H1 (cell line): ENCODE measurements around the gene ACYP2. TPM values are rescaled to one million over a fixed set of nuclear protein-coding genes. Genes with fewer than 3 reads are reported as not detected.

Experiments
- ATF3 ChIP-seq: IDR thresholded peaks from 2 replicates; pipeline ENCODE4 v1.6.1; 2011; ENCODE audit warnings: low read depth, mild to moderate bottlenecking, low read length; ENCODE audit not compliant: insufficient read depth
- CHD1 ChIP-seq: IDR thresholded peaks from 2 replicates; pipeline ENCODE4 v1.6.1; 2012; ENCODE audit warnings: low read depth, low read length, improper control_type of control experiment
- CHD7 ChIP-seq: fragments of 300-600 bp; sonication (generic); IDR thresholded peaks from 2 replicates; pipeline ENCODE4 v1.7.1; 2012; ENCODE audit warnings: low read length, moderate library complexity, mild to moderate bottlenecking, inconsistent platforms; ENCODE audit not compliant: insufficient replicate concordance
- NRF1 ChIP-seq: IDR thresholded peaks from 2 replicates; pipeline ENCODE4 v1.6.1; 2011; ENCODE audit warnings: mild to moderate bottlenecking, low read depth, low read length, improper control_type of control experiment
- POLR2A ChIP-seq, 2 experiments: IDR thresholded peaks; 1 replicate in 1 of 2; 2 replicates in 1 of 2; pipeline ENCODE4 v1.6.1; 2011; ENCODE audit warnings: low read depth in 2 of 2, low read length in 2 of 2, mild to moderate bottlenecking in 2 of 2; ENCODE audit errors: control extremely low read depth in 1 of 2
- RBBP5 ChIP-seq: IDR thresholded peaks from 2 replicates; pipeline ENCODE4 v1.7.1; 2012; ENCODE audit warnings: low read depth, mild to moderate bottlenecking, inconsistent platforms, low read length, moderate library complexity, borderline replicate concordance
- SAP30 ChIP-seq: fragments of 300-600 bp; sonication (generic); IDR thresholded peaks from 2 replicates; pipeline ENCODE4 v1.7.1; 2012; ENCODE audit warnings: low read length, moderate library complexity, mild to moderate bottlenecking, inconsistent platforms; ENCODE audit not compliant: insufficient read depth, insufficient replicate concordance
- SP4 ChIP-seq: IDR thresholded peaks from 2 replicates; pipeline ENCODE4 v1.6.1; 2012; ENCODE audit warnings: low read length, inconsistent platforms
- SUZ12 ChIP-seq: fragments of 200-600 bp; sonication (generic); IDR thresholded peaks from 2 replicates; pipeline ENCODE4 v1.6.1; 2012; ENCODE audit warnings: mild to moderate bottlenecking, inconsistent platforms, low read length, moderate library complexity, mixed read lengths
- ZNF274 ChIP-seq: IDR thresholded peaks from 2 replicates; pipeline ENCODE4 v1.7.0; 2012; ENCODE audit warnings: low read length, borderline replicate concordance; ENCODE audit errors: extremely low read depth
- polyA plus RNA-seq, 7 experiments: library from polyadenylated mRNA; depleted of rRNA in 3 of 7; stranded (reverse) in 5 of 7; unstranded in 2 of 7; fragments of >200 nt in 5 of 7; fragments of 200-250 nt in 2 of 7; gene quantifications; 1 replicate in 5 of 7; 2 replicates in 1 of 7; 4 replicates in 1 of 7; pipeline versions ENCODE4 v1.2.1 to v1.2.3, GENCODE V29; 2011 to 2013; ENCODE audit warnings: missing spikeins in 2 of 7, mixed read lengths in 2 of 7
- total RNA-seq: library from RNA; stranded (reverse); fragmentation: NEBNext Ultra II Directional; extraction: Animal tissue kit (Norgen Biotek cat#: 25700); gene quantifications from 2 replicates; pipeline ENCODE4 v1.2.1, GENCODE V29; 2021

Gene ACYP2
- total and polyA plus RNA-seq, 2 of the 8 experiments (the other 6 are each of a cell fraction or from before 2014, with no cell fraction given) = 3.4 to 4.4 TPM

- TF ChIP-seq CHD7 (no peak), ATF3 (no peak), POLR2A (IDR thresholded peaks at IDR 0.05; ENCODE audit: control extremely low read depth in 1 of 2, low read depth in 2 of 2, low read length in 2 of 2) (no peak), CHD1 (no peak), NRF1 (no peak), SUZ12 (no peak), ZNF274 (no peak), SAP30 (no peak), SP4 (no peak), RBBP5 (no peak)
Observed at GRCh38 chr2:54262015-54262765, 146.8 kb downstream of the ACYP2 start (continued).
